NOMO-1 (cell line): ENCODE data around the gene CARS2.
A peak's percentile ranks its signal among the peaks of the same experiment; 100 is the strongest.
"Not testable (repeated sequence)": the region's sequence is repeated elsewhere in the genome, so short reads cannot be mapped to it uniquely, and the experiment has no call there.

Experiments
- DNase-seq, 2 experiments: peaks; one replicate each; lab custom pipeline; 2025; ENCODE audit not compliant: unreplicated experiment in 2 of 2; lab: John Stamatoyannopoulos, UW

Gene CARS2

GRCh38 chr13:110683203-110683883 is 22.6 kb downstream of the CARS2 start:
- DNase-seq: no peak

DNA sequence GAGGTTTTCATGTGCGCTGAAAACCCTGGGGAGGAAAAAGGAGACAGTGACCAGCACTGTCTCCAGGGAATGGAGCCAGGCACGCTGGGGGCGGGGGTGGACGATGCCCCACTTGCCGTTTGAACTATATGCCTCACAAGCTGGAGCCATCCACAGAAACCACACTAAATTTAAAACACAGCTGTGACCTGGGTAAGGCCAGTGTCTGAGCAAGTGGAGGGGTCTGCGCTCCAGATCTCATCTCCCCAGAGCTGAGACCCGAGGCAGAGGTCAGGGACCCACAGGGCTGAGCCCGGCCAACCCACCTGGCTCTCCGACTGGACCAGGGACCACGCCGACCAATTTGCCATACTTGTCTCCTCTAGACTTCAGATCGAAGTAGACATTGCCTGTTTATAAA is 23.2 kb downstream of the CARS2 start:
- no peak for DNase-seq

DNA sequence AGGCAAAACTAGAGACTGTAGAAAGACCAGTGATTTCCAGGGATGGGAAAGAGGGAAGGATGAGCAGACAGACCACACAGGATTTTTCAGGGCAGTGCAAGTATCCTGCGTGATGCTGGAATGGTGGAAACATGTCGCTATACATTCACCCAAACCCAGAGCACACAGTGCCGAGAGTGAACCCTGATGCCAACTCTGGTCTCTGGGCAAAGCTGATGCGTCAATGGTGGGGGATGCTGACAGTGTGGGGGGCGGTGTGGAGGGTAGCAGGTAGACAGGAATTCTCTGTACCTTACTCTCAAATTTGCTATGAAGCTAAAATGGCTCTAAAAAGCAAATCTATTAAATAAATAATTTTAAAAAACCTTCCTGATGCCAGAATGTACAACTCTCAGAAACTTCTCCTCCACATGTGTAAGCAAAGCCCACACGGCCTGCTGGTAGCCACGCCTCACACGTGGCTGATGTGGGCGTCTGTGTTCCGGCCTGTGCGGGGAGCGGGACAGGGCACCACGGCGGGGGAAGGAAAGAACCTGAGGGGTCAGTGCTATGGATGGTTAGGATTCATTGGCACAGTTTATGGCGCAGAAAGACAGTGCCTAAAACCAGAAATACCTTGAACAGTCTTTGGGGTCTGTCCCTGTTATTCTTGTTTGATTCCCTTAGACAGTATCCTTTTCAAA is 23.9 kb downstream of the CARS2 start:
- DNase-seq: no peak

DNA sequence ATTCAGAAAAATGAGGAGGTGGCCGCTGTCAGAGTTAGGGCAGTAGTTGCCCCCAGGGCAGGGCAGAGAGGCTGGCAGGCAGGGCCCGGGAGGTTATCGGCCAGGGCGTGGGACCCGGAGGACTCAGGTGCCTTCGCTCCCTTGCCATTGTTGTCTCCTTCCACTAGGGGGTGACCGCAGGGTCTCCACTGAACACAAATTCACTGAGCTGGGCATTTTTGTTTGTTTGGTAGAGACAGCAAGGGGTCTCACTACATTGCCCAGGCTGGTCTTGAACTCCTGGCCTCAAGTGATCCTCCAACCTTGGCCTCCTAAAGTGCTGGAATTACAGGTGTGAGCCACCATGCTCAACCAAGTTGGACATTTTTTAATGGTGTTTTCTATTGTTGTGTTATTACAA is 25.1 kb downstream of the CARS2 start:
- DNase-seq: no peak

DNA sequence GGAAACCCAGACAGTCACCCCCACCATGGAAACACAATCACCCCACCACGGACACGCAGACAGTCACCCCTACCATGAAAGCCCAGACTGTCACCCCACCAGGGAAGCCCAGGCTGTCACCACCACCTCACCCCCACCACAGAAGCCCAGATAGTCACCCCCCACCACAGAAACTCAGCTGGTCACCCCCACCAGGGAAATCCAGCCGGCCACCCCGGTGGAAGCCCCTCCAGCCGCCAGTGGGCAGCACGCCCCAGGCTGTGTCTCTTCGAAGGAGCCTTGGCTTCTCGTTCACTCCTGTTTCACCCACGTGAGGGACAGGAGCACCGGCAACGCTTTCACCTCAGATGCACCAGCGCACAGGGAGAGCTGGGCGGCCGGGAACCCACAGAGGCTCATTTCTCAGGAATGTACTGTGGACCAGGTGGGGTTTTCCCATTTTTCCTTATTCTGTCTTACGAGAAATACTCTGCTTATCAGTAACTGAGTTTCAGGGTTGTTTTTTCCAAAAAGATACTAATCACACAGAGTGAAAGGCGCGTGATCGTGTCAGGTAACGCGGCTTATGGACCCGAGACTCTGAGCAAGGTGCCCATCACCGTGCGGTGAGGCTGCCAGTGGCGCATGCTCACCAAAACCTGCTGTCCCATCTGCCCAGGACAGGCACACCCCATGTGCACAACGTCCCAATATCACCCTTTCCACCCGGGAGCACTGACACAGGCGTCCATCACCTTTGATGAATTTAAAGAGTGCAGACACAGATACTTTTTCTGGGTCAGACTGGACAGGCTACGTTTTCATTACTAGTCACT is 28.0 kb downstream of the CARS2 start:
- no peak for DNase-seq

GRCh38 chr13:110676595-110677587 is 29.0 kb downstream of the CARS2 start:
- peak in 1 of 2 experiments; percentile 2 for DNase-seq

DNA sequence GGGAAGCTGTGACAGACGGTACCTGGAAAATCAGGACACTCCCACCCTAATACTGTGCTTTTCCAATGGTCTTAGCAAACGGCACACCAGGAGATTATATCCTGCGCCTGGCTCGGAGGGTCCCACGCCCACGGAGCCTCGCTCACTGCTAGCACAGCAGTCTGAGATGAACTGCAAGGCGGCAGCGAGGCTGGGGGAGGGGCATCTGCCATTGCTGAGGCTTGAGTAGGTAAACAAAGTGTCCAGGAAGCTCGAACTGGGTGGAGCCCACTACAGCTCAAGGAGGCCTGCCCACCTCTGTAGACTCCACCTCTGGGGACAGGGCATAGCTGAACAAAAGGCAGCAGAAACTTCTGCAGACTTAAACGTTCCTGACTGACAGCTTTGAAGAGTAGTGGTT is 36.1 kb downstream of the CARS2 start:
- DNase-seq: not testable (repeated sequence)

DNA sequence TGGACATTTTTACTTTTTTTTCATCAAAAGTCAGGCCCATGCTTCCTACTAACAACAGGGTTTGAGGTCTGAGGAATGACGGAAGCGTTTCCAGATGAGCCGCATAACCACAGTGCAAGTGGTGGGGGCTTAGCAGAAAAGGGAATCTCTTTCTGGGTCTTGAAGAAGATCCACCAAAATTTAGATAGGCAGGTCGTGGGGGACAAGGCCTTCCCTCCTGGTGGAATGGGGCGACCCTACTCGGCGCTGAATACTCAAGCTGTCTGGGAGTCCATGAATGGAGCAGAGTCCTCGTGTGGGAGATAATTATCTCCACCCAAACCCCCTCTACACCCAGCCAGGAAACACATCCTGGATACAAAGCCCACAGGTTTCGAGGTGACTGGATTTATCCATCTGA is 36.9 kb downstream of the CARS2 start:
- DNase-seq: no peak

- DNase-seq: no peak
Measured at GRCh38 chr13:110666255-110666533, 39.7 kb downstream of the CARS2 start.

DNA sequence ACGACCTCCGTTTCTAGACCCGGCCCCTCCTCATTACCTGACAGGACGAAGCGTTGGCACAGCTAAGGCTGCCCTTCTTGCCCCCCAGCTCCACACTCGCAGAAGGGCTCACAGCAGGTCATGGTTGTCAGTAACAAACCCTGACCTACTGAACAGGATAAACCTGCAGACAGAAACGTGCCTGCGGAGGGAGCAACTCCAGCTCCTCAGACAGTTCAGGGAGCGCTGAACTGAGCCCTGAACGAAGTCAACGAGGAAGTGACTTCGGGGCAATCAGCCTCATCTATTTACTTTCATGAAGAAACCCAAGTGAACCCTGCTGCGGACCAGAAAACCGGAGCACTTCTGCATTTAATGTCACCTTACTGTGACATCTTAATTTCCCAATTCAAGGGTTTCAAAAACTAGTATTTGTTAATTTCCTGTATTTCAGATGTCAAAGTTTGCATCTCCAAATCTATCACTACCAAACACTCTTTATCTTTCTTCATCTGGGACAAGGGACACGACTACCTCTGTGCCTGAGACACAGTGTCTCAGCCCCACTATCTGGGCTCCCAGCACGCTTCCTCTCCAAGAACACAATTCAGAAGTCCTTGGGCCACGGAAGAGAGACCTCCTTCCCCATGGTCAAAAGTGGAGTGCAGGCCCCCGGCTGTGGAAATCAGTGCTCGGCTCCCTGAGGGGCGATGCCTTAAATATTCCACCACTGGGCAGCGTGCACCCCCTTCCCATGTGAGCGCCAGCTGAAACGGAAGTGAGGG is 40.2 kb downstream of the CARS2 start:
- peak; percentile 71 to 93 for DNase-seq

DNA sequence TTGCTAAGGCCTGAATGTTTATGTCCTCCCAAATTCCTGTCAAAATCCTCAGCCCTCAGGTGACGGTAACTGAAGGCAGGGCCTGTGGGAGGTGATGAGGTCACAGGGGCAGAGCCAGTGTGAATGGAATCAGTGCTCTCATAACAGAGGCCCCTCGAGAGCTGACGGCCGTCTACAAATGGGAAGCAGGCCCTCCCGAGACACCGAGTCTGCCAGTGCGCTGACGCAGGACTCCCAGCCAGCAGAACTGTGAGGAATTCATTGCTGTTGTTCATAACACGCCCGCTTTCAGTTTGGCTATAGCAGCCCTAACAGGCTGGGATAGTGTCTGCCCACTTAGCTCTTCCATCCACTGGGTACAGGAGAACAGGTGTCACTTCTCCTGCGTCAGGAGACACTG is 41.2 kb downstream of the CARS2 start:
- no peak for DNase-seq

DNA sequence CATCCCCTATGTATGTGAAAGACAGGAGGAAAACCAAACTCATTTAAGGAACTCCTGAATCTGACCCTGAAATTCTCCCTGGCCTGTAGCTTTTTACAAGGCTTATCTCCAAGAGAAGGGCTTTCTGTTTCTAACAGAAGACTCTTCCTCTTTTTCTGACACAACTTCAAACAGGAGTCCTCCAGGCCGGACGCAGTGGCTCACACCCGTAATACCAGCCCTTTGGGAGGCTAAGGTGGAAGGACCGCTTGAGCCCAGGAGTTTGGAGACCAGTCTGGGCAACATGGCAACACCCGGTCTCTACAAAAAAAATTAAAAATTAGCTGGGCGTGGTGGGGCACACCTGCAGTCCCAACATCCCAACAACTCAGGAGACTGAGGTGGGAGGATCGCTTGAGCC is 41.9 kb downstream of the CARS2 start:
- no peak for DNase-seq

DNA sequence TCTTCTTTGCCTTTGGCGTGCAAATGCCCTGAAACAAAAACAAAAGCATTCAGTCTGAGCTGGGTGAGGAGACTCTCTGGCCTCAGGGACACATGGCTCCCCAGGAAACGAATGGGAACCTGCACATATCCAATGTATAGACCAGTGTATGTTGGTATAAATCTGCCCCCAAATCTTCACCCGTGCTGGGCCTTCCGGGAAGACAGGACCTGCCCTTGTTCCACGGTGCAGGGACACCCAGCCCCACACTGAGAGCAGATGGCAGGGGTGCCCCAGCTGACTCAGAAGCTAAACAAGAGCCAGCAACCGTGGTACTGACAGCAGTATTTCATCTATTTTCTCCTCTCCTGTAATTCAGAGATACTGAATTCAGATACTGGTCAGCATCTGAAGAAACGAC is 42.4 kb downstream of the CARS2 start:
- DNase-seq: no peak

GRCh38 chr13:110662777-110663443 is 43.0 kb downstream of the CARS2 start:
- DNase-seq: no peak

DNA sequence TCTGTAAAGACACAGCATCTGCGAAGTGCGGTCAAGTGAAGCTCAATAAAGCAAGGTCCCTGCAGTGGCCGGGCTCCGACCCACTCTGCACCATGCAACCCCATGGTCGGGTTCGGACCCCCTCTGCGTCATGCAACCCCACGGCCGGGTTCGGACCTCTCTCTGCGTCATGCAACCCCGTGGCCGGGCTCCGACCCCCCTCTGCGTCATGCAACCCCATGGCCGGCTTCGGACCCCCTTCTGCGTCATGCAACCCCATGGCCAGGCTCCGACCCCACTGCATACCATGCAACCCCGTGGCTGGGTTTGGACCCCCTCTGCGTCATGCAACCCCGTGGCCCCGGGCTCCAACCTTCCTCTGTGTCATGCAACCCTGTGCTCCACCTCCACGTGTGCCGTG is 43.8 kb downstream of the CARS2 start:
- DNase-seq: no peak

DNA sequence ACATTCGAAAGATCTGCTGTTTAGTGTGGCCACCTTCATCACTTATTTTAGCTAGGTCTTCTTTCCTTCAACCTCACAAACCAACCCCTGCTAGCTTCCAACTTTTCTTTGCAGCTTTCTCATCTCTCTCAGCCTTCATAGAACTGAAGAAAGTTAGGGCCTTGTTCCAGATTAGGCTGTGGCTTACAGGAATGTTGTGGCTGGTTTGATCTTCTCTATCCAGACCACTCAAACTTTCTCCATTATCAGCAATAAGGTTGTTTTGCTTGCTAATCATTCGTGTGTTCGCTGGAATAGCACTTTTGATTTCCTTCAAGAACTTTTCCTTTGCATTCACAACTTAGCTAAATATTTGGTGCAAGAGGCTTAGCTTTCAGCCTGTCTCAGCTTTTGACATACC is 44.7 kb downstream of the CARS2 start:
- no peak for DNase-seq

- DNase-seq: peak; percentile 90 to 97
Measured at GRCh38 chr13:110658218-110658911, 47.6 kb downstream of the CARS2 start.

- DNase-seq: no peak
Measured at GRCh38 chr13:110657196-110657595, 48.7 kb downstream of the CARS2 start.

DNA sequence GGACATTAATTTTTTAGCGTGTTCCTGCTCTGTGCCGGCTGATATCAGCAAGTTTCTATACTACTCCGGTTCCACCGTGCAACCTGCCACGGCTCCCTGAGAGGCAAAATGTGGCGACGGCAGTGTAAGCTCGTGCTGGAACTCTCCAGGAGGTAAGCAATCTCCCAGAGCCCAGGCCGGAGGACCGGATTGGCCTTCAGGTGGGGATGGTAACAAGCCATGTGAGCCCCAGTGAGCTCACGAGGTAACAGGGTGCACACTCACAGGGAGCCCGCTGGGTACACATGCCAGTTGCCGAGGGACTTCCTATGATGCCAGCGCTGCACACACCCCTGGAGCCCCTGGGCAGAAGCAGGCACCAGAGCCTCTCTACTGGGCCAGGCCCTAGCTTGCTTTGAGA is 52.1 kb downstream of the CARS2 start:
- no peak for DNase-seq
